HG03520 (cell line): ENCODE data around the gene TLR5.
"Not testable (repeated sequence)": the region's sequence is repeated elsewhere in the genome, so short reads cannot be mapped to it uniquely, and the experiment has no call there.

Source experiments
- ATAC-seq: cut with Tn5 transposase; IDR thresholded peaks from one replicate; pipeline ENCODE4 v1.9.1; 2021; ENCODE audit warnings: mild to moderate bottlenecking, moderate library complexity; ENCODE audit not compliant: unreplicated experiment

Gene TLR5, protein sequence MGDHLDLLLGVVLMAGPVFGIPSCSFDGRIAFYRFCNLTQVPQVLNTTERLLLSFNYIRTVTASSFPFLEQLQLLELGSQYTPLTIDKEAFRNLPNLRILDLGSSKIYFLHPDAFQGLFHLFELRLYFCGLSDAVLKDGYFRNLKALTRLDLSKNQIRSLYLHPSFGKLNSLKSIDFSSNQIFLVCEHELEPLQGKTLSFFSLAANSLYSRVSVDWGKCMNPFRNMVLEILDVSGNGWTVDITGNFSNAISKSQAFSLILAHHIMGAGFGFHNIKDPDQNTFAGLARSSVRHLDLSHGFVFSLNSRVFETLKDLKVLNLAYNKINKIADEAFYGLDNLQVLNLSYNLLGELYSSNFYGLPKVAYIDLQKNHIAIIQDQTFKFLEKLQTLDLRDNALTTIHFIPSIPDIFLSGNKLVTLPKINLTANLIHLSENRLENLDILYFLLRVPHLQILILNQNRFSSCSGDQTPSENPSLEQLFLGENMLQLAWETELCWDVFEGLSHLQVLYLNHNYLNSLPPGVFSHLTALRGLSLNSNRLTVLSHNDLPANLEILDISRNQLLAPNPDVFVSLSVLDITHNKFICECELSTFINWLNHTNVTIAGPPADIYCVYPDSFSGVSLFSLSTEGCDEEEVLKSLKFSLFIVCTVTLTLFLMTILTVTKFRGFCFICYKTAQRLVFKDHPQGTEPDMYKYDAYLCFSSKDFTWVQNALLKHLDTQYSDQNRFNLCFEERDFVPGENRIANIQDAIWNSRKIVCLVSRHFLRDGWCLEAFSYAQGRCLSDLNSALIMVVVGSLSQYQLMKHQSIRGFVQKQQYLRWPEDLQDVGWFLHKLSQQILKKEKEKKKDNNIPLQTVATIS

DNA sequence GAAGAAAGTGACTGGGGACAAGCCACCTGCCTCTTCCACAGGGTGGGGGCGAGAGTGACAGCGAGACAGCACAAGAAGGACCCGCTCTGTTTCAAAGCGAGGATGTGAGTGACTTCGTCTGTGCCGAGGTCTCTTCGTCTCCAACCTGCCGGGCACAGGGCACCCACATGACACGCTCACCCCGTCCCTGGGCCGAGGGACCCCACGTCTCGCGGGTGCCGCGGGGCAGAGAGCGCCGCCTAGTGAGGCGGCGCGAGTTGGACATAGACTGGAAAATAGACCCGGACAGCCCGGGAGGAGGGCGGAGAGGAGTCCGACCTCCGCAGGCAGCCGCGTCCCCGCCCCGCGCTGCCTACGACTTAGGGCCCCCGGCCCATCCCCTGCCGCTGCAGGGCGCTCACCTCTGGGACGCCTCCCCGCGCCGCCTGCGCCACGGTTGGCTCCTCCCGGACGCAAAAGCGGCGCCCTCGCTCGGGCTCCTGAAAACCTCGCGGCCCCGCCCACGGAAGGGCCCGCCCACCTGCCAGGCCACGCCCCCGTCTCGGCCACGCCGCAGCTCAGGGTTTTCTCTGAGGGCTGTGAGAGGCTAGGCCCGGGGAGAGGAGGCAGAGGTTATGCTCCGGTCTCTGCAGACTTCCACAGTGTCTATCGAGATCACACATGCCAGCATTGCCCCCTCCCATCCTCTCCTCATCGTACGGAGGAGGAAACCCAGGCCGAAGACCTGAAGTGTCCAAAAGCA is at the start of gene TLR5:
TSS of gene TLR5 (minus strand) at position 454 of the 742 bp plus-strand sequence. CDS start 30,217 bp downstream, outside the sequence.
- ATAC-seq, result peak; percentile 83

DNA sequence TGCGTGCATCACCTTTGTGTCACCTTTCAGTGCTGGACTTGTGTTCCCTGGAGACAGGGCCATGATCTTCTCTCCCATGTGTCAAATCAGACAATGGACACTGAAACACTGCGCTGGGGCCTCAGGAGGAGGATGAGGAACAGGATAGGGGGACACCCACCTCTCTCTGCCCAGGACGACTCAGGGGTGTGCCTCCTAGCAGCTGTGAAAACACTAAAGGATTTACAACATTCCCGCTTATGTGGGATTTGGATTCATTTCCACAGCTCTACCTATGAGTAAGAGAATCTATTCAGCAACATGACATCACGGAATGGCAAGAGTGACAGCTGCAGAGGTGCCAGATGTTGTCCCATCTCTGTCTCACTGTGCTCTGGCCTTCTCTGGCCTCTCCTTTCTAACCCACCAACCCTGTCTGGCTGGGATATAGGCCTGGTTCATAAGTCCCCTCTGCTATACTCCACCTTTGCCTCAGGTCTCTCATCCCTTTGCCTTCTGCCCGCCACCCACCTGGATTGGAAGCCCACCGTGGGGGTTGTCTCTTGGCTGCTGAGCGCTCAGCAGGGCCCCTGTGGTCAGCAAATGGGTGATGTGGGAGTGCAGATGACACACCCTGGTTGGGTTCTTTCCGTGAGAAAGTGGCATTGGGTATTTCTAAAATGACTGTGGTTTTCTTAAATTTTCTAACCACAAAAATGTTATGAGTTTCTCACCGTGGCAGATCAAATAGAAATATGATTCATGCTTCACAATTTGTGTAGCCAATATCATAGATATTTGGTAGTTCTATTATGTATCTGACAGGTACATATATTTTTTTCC is 47.1 kb upstream of the TLR5 start:
- peak; percentile 62 for ATAC-seq

DNA sequence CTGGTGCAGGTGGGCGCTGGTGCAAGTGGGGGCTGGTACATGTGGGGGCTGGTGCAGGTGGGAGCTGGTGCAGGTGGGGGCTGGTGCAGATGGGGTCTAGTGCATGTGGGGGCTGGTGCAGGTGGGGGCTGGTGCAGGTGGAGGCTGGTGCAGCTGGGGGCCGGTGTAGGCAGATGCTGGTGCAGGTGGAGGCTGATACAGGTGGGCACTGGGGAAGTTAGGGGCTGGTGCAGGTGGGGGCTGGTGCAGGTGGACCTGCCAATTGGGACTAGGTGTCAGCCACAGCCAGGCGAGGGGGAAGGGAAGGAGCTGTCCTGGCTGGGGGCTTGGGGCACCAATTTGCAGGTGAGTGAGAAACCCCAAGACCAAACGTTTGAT is 46.5 kb upstream of the TLR5 start:
- no peak for ATAC-seq

DNA sequence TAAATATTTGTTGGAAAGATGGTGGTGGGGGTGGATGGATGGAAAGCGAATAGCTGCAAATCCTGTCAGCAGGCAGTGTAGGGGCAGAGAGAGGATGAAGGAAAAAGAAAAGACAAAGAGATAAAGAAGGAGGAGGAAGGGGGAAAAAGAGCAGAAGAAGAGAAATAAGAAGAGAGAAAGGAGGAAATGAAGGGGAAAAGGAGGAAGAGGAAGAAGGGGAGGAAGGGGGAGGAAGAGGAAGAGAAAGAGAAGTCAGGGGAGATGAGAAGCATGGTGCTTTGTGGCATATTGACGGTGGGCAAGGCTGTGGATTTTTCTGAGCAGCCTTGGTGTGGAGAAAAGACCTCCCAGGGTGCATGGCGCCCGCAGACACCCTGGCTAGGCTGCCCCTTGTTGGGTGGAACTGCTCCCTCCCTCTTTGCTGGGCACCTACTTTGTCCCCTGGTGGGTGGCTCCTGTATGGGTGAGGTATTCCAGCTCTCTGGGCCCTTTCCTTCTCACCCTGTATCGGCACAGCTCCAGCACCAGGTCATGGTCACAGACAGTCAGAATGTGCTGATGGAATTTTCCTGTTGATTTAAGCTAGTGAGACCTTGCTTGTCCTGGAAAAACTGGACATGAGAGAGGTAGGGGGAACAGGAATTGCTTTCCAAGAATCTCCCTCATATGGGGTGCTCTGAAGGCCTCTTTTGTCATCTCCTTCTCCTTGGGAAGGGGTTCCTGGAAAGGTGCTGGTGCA is 45.7 kb upstream of the TLR5 start:
- no peak for ATAC-seq

DNA sequence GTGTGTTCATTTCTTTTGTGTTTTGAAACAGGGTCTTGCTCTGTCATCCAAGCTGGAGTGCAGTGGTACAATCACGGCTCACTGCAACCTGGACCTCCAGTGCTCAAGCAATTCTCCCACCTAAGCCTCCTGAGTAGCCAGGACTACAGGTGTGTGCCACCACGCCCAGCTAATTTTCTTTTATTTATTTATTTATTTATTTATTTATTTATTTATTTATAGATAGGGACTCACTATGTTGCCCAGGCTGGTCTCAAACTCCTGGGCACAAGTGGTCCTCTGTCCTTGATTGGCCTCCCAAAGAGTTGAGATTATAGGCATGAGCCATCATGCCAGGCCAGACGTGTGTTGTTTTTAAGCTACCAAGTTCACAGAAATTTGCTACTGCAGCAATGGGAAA is 43.8 kb upstream of the TLR5 start:
- ATAC-seq, result no peak

DNA sequence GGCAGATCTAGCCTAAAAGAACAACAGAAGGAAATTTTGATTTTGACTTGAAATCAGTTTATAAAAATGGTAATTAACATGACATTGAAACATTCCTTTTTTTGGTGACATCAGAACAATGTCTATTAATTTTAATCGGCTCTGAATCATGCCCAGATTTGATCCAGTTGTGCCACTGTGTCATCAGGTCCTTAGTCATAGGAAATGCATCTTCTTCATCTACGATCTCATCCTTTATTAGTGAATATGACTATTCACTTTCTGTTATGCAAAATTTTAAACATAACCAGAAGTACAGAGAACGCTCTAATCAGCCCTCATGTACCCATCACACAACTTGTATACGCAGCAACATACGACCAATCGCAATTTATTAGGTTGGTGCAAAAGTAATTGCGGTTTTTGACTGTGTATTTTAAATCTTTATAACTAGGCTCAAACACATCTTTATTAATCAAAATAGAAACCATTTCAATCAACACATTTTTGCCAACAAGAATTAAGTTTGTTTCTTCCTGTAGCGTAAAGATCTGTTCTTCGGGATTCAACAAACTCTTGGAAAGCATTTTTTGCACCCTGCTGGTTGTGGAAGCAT is 40.3 kb upstream of the TLR5 start:
- no peak for ATAC-seq

DNA sequence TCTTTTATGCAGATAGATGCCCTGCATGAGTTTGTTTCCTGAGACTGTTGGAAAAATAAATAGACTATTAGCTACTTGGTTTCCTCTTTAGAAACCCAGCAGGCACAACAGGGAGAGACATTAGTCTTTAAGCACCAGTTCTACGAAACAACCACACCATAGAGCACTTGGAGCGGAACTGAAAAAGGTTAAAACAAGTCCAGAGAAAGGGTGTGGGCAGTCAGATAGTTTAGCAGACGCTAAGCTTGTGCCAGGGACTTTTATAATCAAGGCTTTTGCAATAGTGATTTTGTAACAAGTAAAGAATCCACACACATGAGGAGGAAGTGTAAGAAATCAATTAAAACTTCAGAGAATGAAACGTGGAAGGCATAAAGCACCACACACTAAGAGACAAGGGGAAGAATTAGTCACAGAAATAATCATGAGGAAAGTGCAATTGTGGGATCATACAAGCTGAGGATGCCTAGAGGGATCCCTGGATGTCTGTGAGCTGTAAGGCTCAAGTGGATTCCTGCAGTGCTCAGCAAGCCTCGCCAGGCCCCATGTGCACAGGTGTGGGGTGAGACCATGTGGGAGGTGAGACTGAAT is 37.8 kb upstream of the TLR5 start:
- ATAC-seq, result peak; percentile 51

DNA sequence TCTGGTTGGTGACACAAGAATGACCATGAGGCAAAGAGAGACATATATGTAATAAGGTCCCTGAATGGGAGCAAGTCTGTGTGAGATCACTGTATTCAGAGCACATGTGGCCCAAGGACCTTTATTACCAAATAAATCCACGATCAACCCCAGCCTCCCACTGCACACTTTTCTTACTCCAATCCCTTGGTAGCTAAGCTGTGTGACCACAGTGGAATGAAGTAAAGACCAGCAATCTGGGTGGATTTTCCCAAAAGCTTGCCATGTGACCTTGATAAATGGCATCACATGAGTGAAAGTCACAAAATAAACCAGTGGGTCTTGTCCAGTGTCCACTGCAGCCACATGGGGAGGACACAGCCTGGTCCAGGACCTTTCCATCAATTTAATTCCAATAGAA is 36.7 kb upstream of the TLR5 start:
- ATAC-seq, result no peak

DNA sequence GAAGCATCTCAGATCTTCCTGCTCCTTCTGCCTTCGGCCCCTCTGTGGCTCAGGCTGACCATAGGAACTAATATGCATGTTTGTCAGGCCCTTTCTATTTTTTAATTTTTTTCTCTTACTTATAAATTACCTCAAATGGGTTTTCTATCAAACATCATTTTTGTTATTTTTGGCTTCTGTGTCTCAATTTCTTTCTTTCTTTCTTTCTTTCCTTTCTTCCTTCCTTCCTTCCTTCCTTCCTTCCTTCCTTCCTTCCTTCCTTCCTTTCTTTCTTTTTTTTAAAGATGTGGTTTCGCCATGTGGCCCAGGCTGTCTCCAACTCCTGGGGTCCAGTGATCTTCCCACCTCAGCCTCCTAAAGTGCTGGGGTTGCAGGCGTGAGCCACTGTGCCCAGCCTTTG is 36.2 kb upstream of the TLR5 start:
- ATAC-seq, result no peak

DNA sequence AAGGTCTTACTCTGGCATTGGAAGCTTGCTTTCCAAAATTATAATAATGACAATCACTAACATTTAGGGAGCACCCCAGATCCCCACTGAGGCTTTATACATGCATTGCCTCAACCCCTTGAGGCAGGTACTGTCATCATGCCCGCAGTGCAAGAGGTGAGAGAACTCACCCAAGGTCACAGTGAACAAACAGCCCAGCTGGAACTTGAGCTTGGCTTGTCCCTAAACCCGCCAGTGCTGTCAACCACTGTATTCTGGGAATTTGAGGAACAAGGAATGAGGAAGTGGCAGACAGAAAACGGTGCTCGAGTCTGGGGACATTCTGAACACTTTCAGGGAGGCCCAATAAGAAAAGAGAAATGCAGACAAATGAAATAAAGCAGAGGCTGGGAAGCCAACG is 34.6 kb upstream of the TLR5 start:
- no peak for ATAC-seq

DNA sequence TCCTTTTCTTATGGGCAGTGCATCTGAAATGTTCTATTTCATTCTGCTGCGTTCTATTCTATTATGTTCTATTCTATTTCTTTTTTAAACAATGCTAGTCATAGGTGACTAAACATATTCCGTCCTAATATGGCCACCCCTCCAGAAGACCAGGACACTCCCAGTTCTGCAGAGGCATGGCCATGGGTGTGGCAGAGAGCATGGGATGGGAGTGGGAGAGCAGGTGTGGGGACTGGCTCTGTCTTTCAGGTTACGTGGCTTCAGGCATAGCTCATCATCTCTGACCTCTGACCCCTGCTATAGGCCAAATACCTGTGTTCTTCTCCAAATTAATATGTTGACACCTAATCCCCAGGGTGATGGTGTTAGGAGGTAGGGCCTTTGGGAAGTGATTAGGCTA is 33.4 kb upstream of the TLR5 start:
- no peak for ATAC-seq

DNA sequence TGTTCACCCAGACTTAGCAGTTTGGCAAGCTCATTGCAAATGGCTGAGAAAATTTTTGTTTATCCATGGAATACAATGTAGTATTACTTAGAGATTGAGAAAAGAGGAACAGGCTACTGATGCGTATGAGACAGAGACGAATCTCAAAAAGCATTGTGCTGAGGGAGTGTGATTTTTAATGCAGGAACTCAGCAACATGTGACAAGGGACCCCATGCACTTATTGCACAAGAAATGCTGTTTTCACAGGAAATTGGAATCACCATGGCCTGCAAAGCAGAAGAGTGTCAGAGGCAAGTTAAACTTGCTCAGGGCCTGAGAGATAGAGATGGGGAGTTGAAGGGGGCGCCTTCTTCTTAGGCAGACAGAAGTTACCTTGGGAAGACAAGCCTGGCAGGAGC is 32.6 kb upstream of the TLR5 start:
- no peak for ATAC-seq

DNA sequence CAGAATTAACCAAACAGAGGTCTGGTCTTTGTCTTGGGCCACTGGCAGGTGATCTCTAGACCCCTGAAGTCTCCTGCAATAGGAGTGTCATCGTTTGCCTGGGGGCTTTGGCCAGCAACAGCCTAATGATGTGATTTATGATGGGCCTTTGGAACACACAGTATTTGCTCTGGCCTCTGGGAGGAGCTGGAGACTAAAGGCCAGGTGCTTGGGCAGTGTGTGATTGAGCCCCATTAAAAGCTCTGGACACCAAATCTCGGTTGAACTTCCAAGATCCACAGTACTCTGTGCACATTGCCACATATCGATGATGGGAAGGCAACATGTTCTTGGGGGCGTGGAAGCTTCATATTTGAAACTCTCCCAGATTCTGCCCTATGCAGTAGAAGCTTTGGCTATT is 32.0 kb upstream of the TLR5 start:
- ATAC-seq, result no peak

DNA sequence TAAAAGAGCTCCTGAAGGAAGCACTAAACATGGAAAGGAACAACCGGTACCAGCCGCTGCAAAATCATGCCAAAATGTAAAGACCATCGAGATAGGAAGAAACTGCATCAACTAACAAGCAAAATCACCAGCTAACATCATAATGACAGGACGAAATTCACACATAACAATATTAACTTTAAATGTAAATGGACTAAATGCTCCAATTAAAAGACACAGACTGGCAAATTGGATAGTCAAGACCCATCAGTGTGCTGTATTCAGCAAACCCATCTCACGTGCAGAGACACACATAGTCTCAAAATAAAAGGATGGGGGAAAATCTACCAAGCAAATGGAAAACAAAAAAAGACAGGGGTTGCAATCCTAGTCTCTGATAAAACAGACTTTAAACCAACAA is 26.4 kb upstream of the TLR5 start:
- not testable (repeated sequence) for ATAC-seq

DNA sequence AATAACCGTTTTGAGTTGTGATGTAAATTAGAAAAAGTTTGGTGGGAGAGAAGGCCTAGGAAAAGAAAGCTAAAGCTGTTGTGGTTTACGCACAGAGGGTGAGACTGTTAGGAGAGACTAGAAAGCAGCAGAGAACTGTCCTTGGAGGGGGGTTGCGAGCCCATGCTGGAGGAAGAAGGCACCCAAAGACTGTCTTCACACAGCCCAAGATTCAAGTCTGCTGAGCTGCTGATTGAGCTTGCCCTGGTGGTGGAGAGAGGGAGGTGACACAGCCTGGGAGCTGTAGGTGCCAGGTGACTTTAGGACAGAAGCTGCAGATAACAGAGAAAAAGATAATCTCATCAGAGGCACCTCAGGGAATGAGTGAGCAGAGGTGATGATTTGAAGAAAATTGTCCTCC is 18.3 kb upstream of the TLR5 start:
- no peak for ATAC-seq

DNA sequence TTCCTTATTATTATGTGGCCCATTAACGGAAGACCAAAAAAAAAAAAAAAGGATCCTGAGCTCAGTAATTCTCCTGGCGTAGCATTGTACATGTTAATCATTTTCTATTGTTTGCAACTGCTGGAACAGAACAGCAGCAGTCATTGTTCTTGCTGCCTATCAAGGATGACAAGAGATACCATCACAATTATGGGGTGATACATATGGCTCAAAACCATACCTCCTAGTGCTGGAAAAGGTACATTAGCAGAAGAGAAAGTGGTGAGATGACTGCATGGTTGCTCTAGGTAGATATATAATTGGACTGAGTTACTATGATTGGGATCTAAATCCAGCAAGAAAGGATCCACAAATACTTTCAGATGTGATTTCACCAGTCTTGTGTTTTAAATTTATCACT is 13.3 kb upstream of the TLR5 start:
- ATAC-seq, result no peak

DNA sequence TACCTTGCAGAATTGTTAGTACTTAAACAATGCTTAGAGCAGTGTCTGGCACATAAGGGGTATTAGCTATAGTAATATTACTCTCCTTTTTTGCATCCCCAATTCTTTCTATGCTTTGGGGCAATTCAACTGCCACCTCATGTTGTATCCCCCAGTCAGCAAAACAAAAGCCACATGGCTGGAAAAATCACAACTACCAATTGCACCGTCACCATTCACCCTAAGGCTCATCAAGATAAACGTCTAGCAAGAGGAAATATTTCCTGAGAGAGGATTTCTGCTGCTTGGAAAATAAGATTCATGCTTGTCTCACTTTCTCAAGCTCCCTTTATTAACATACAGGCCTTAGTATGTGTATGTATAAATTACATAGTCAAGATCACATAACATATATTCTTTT is 12.1 kb upstream of the TLR5 start:
- ATAC-seq, result no peak

DNA sequence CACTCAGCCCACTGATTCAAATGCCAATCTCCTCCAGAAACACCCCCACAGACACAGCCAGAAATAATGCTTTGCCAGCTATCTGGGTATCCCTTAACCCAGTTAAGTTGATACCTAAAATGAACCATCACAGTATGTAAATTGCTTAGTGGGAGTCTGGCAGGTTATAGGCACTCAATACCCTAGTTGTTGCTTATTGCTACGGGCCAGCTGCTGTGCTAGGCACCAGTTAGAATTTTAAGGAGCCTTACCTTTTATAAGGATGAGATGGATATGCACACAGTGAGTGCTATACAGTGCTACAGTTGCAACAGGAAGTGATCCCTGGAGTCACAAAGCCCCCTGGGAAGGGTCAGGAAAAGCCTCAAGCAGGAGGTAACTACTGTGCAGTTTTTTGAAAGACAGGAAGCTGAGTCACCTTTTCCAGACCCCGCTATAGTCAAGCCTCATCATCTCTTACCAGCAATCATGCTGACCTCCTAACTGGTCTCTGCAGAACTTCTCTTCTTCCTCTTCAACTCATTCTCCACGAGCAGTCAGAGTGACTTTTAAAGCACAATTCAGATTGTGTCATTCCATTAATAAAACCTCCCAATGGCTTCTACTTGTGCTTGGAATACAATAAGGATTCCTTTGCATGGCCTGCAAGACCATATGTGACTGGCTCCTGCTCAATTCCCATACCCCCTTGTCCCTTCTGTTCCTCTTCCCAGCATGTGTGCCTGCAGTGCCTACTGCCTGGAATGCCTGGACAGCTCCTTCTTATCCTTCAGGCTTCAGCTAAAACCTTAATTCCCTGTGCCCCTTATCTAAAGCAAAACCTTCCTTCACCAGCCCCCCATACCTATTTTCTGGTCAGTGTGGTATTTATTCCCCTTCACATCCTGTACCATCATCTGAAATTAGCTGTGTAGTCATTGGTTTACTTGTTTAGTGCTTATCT is 10.4 kb upstream of the TLR5 start:
- ATAC-seq, result no peak
